NCI-H748 (cell line): ENCODE measurements around the gene ENOSF1.

Experiments
- DNase-seq: peaks from one replicate; lab custom pipeline; 2025; ENCODE audit not compliant: unreplicated experiment; lab: John Stamatoyannopoulos, UW

Gene ENOSF1

DNA sequence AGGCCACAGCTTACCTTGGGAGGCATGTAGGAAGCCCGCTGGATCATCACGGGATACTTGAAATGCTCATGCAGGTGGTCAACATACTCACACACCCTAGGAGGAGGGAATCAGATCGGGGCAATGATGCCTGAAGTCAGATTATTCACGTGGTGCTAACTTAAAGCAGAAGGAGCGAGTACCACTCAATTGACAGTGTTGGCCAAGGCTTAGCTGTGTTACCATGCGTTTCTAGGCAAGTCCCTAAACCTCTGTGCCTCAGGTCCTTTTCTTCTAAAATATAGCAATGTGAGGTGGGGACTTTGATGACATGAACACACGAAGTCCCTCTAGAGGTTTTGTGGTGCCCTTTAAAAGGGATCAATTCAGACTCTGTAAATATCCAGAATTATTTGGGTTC is 37.1 kb downstream of the ENOSF1 start:
- DNase-seq, result no peak

DNA sequence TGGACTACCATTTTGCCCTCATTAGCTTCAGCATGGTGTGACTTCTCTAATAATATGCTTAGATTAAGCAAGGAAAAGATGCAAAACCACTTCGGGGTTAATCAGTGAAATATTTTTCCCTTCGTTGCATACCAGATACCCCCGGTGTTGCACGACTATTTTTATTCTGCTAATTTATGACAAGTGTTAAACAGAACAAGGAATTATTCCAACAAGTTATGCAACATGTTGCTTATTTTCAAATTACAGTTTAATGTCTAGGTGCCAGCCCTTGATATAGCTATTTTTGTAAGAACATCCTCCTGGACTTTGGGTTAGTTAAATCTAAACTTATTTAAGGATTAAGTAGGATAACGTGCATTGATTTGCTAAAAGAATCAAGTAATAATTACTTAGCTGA is 38.7 kb downstream of the ENOSF1 start:
- DNase-seq, result no peak

DNA sequence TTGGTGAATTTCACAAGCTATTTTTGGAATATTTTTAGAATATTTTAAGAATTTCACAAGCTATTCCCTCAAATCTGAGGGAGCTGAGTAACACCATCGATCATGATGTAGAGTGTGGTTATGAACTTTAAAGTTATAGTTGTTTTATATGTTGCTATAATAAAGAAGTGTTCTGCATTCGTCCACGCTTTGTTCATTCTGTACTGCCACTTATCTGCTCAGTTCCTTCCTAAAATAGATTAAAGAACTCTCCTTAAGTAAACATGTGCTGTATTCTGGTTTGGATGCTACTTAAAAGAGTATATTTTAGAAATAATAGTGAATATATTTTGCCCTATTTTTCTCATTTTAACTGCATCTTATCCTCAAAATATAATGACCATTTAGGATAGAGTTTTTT is 39.1 kb downstream of the ENOSF1 start:
- DNase-seq, result no peak

DNA sequence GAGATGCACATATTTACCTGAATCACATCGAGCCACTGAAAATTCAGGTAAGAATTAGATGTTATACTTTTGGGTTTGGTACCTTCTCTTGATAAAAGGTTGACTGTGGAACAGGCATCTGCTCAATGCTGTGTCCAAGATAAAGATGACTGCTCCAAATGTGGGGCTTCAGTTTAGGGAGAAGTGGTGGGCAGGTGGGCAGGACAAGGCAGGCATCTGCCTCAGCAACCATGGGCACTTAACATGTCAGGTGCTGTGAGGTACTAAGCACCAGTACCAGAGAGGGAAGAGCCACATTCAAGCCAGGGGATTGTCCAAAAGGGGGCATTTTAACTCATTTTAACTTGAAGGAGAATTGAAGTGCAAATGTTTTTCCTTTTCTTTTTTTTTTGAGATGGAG is 41.0 kb downstream of the ENOSF1 start:
- DNase-seq, result no peak

DNA sequence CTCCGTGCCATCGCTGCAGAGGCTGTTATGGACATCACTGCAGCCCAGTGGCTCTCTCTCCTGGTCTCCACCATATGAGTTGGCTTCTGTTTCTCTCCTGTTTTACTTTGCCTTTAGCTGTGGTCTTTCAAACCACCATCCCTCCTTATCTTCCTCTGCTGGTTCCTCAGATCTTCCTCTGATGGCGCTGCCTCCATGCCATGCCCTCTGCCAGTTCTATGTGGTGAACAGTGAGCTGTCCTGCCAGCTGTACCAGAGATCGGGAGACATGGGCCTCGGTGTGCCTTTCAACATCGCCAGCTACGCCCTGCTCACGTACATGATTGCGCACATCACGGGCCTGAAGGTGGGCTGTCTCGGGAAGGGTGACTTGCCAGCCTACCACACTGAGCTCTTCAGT is 41.9 kb downstream of the ENOSF1 start:
- DNase-seq, result no peak

DNA sequence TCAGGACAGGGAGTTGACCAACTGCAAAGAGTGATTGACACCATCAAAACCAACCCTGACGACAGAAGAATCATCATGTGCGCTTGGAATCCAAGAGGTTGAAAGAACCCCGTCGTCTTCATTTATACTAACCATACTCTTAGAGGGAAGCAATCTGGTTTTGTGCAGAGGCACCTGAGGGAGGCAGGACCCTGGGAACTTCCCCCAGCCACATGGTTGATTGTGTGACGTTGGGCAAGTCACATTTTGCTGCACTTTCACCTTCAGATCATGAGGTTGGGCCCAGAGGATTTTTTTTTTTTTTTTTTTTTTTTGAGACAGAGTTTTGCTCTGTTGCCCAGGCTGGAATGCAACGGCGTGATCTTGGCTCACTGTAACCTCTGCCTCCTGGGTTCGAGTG is 43.4 kb downstream of the ENOSF1 start:
- no peak for DNase-seq

DNA sequence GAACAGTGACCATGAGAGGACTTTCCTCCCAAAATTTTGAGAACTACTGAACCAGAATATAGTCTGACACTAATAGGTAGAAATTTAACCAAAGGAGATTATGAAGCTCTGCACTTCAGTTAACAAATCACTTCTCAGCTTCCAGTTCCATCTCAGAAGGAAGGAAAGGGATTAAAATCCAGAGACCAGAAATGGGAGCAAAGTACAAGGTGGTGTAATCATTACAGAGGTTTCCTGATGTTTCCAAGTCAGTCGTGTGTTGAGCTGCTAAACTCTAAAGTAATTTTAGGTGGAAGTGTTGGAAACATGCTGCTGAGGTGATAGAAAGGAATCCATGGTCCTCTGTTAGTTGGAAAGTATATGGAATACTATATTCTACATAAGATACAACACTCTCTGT is 44.2 kb downstream of the ENOSF1 start:
- no peak for DNase-seq

DNA sequence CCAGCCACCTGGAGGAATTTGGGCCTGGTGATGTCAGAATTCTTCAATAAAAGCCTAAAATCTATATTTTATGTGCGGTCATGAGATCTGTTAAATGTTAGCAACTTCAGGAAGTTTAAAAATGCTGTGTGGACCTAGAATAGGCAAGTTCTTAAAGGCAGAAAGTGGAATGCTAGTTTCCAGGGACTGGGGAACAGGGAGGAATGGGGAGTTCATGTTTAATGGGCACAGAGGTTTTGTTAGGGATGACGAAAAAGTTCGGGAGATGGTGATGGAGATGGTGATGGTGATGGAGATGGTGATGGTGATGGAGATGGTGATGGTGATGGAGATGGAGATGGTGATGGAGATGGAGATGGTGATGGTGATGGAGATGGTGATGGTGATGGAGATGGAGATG is 45.8 kb downstream of the ENOSF1 start:
- DNase-seq, result no peak

DNA sequence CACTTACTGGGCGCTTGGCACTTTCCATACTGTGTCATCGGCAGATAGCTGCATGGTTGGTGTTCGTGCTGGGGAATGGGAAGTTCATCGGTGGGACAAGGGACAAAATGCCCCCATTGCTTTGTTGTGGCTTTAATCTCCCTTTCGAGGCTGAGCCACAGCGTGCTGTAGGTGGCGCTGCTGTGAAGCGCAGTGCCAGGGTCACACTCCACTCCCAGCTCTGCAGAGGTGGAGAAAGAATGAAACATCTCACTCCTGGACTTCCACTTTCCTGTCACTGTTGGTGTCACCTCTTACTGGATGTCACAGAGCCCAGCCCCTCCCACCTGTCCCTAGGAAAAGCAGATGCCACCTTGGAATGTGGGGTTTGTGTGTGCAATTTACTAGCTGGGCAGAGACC is 46.3 kb downstream of the ENOSF1 start:
- DNase-seq, result no peak

DNA sequence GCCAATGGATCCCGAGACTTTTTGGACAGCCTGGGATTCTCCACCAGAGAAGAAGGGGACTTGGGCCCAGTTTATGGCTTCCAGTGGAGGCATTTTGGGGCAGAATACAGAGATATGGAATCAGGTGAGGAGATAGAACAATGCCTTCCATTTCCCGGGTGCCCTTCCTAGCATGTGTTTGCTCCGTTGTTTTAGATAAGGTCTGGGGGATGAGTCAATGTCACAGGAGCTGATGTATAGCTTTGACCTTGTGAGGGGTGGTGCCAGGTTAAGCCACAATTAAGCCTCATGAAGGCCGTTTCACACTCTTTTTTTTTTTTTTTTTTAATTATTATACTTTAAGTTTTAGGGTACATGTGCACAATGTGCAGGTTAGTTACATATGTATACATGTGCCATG is 50.2 kb downstream of the ENOSF1 start:
- DNase-seq, result no peak

DNA sequence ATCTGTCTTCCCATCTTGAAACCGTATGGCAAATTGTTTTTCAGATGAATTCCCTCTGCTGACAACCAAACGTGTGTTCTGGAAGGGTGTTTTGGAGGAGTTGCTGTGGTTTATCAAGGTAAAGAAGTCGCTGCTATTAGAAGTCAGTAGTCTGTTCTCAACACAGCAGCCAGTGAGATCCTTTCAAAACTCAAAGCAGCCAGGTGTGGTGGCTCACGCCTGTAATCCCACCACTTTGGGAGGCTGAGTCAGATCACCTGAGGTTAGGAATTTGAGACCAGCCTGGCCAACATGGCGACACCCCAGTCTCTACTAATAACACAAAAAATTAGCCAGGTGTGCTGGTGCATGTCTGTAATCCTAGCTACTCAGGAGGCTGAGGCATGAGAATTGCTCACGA is 52.8 kb downstream of the ENOSF1 start:
- no peak for DNase-seq

DNA sequence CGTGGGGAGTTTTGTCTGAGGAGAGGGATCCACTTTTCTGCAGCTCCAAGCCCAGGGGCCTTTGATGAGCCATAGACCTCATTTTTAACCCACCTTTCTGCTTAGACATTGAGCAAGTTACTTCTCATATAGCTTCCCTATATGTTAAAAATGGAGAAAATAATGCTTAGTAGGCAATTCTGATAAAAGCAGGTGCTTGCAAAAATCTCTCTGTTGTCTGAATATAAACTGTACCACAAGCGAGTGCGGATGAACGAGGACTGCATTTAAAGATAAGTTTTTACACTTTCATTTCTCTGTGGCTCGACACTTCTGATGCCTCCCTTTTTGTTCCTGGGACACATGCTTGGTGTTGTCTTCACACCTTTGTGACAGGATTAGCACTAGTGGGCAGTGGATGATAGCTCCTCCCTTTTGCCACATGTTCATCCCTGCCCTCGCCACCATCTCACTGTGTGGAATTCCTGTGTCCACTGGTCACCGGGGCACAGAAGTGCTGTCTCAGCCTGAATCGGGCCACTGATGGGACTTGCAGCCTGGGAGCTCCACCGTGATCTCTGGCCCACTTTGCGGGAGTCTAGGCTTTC is 53.4 kb downstream of the ENOSF1 start:
- DNase-seq, result no peak

DNA sequence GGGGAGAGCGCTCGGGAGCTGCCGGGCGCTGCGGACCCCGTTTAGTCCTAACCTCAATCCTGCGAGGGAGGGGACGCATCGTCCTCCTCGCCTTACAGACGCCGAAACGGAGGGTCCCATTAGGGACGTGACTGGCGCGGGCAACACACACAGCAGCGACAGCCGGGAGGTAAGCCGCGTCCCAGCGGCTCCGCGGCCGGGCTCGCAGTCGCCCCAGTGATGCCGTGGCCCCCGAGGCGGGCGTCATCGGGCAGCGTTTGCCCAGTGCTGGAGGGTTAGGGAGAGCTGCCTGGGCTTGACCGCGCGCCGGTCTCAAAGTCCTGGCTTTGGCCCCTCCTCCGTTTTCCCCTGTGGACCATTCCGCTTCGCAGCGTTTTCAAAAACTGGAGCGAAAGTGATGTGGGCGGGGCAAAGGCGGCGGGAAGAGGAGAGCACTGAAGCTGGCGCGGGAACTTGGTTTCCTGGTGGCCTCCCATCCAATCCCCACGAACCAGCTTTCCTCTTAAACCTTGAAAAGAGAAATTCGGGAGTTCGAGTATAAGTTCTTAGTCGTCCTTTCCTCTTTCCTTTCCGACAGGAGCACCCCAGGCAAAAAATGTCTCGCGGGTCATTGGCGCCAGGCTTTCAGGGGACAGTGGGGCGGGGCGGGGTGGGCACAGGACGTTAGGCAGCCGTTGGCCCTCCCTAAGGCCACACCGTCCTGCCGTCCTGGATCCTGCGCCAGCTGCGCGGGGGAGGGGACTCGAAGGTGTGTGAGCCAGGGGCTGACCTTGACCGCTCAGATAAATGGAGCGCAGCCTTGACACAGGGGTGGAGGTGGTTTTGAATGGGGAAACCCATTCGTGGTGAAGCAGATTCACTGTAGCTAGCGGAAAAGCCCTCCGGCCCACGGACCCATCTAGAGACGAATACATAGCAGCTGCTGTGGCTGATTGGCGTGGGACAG is 54.2 kb downstream of the ENOSF1 start:
- DNase-seq, result peak; percentile 98

DNA sequence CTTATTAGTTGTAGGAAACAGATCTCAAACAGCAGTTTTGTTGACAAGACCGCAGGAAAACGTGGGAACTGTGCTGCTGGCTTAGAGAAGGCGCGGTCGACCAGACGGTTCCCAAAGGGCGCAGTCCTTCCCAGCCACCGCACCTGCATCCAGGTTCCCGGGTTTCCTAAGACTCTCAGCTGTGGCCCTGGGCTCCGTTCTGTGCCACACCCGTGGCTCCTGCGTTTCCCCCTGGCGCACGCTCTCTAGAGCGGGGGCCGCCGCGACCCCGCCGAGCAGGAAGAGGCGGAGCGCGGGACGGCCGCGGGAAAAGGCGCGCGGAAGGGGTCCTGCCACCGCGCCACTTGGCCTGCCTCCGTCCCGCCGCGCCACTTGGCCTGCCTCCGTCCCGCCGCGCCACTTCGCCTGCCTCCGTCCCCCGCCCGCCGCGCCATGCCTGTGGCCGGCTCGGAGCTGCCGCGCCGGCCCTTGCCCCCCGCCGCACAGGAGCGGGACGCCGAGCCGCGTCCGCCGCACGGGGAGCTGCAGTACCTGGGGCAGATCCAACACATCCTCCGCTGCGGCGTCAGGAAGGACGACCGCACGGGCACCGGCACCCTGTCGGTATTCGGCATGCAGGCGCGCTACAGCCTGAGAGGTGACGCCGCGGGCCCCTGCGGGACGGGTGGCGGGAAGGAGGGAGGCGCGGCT is 55.0 kb downstream of the ENOSF1 start, which contains the start of gene TYMS:
Gene TYMS, plus strand, starts transcription at position 343 of the 690 bp plus-strand sequence. Its CDS starts 90 bp downstream, at position 433.
- DNase-seq, result peak; percentile 96

DNA sequence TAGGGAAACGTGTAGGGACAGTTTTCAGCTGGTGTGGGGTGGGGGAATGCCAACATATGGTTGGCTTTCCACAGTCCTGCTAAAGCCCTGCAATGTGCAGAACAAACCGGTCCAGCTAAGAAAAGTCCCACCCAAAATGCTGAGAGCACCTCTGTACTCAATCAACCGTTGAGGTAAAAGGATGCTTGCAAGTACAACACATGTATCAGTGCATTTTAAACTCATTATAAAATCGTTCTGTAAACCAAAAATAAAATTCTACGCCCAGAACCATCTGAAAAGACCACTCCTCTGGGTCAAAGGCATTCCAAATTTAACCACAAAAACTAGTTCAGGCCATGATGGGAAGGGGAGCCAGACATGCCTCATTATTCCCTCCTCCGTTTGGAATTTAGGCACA is 57.0 kb downstream of the ENOSF1 start:
- no peak for DNase-seq

DNA sequence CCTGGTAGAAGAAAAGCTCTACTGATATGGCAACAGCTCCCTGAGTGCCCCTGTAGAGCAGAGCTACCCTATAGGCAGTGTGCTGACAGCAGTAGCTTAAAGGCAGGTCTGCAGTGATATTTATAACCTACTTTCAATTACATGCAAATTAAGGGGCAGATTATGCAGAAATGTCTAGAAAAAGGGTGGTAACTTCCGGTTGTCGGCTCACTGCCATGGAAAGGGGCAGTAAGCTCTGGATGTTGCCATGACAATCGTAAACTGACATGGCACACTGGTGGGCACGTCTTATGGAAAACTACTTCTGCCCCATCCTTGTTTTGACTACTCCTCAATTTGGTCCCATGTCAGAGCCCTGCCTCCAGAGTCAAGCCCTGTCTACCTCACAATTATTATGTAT is 57.8 kb downstream of the ENOSF1 start:
- DNase-seq, result no peak

DNA sequence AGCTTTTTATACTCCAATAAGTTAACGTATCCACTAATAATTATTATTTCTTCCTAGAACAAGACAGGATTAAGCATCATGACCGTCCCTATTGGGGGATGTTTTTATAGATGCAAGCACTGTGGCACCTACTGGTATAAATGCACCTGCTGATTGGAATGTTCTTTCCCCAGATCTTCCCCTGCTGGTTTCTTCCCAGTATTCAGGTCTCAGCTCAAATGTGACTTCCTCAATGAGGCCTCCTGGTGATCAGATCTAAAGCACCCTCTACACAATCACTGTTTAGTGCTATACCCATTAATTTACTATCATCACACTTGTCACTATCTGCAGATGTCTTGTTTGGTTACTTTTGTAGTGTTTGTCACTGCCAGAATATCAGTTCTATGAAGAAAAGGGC is 58.9 kb downstream of the ENOSF1 start:
- no peak for DNase-seq

DNA sequence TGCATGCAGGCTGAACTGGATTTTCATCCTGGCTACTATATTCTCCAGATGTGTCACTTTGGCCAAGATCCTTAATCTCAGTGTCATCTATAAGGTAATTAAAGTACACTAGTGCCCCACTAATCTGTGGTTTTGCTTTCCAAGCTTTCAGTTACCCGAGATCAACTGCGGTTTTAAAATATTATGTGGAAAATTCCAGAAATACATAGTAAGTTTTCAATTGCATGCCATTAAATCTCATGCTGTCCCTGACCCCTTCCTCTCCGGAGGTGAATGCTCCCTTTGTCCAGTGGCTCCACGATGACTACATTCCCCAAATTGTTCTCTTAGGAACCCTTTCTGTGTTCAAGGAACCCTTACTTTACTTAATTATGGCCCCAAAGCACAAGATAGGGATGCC is 60.3 kb downstream of the ENOSF1 start:
- no peak for DNase-seq

DNA sequence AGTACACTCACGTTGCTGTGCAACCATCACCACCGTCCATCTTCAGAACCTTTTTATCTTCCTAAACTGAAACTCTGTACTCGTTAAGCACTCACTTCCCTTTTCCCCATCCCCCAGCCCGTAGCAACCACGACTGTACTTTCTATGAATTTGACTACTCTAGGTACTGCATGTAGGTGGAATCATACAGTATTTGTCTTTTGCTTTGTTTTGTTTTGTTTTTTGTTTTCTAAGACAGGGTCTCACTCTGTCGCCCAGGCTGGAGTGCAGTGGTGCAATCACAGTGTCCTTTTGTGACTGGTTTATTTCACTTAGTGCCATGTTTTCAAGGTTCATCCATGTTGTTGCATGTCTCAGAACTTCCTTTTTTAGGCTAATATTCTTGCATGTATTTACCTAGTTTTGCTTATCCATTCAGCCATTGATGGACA is 62.0 kb downstream of the ENOSF1 start:
- DNase-seq, result peak; percentile 33

DNA sequence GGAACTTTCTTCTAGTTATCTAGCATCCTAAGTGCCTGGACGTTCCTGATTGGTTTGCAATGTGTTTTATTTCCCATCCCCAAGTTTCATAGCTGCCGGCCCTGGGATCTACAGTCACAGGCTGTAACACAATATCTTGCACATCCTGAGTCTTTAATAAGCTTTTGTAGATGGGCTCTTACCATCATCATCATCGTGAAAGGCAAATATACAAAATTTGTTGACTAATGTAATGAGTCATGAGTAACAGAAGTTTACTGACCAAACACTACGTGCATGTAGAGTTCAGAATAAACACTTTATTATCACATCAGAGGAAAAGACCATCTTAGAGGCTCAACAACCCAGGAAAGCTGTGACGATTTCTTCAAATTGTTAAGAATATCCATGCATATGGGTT is 63.1 kb downstream of the ENOSF1 start:
- peak; percentile 21 for DNase-seq

DNA sequence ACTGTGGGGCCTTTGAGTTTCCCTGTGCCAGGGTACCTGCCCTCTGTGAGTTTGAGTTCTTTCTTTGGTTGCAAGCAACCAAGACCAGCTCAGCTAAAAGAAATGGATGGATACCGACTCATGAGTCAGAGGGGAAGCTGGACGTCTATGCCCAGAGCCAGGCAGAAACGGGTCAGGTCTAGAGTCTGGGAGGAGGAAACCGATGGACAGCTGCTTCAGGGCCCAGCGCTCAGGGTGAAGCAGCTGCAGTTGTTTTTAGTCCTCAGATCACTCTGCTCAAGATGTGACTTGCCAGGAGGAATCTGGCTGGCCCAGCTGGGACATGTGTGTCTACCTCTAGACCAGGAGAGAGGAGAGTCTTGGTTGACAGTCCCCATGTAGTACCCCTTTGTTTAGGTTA is 65.1 kb downstream of the ENOSF1 start:
- no peak for DNase-seq
